Measurements from ENCODE around the gene ABCA10. TPM values are rescaled to one million over a fixed set of nuclear protein-coding genes. Genes with fewer than 3 reads are reported as not detected.

The ABCA10 gene
- total and polyA plus RNA-seq, 2 experiments from 2014 or later, result not detected

- TF ChIP-seq POLR2AphosphoS5 (IDR thresholded peaks at IDR 0.05; ENCODE audit: low read depth) (no peak), STAT1 (IDR thresholded peaks at IDR 0.05; ENCODE audit: unreplicated experiment) (no peak), CREB1 (CRISPR knock-in tag; IDR thresholded peaks at IDR 0.05; ENCODE audit: low read depth) (no peak), EZH2phosphoT487 (IDR thresholded peaks at IDR 0.05; ENCODE audit: unreplicated experiment) (no peak), ZNF114 (CRISPR knock-in tag; IDR thresholded peaks at IDR 0.05) (no peak), ETS1 (IDR thresholded peaks at IDR 0.05) (no peak), EZH2 (IDR thresholded peaks at IDR 0.05; ENCODE audit: low read depth, unreplicated experiment) (no peak), ZNF331 (CRISPR knock-in tag; IDR thresholded peaks at IDR 0.05; ENCODE audit: low read depth) (no peak), NANOG (IDR thresholded peaks at IDR 0.05; ENCODE audit: borderline replicate concordance) (no peak), JUNB (IDR thresholded peaks at IDR 0.05; ENCODE audit: unreplicated experiment) (no peak)
- TF ChIP-seq, protein P1, sequence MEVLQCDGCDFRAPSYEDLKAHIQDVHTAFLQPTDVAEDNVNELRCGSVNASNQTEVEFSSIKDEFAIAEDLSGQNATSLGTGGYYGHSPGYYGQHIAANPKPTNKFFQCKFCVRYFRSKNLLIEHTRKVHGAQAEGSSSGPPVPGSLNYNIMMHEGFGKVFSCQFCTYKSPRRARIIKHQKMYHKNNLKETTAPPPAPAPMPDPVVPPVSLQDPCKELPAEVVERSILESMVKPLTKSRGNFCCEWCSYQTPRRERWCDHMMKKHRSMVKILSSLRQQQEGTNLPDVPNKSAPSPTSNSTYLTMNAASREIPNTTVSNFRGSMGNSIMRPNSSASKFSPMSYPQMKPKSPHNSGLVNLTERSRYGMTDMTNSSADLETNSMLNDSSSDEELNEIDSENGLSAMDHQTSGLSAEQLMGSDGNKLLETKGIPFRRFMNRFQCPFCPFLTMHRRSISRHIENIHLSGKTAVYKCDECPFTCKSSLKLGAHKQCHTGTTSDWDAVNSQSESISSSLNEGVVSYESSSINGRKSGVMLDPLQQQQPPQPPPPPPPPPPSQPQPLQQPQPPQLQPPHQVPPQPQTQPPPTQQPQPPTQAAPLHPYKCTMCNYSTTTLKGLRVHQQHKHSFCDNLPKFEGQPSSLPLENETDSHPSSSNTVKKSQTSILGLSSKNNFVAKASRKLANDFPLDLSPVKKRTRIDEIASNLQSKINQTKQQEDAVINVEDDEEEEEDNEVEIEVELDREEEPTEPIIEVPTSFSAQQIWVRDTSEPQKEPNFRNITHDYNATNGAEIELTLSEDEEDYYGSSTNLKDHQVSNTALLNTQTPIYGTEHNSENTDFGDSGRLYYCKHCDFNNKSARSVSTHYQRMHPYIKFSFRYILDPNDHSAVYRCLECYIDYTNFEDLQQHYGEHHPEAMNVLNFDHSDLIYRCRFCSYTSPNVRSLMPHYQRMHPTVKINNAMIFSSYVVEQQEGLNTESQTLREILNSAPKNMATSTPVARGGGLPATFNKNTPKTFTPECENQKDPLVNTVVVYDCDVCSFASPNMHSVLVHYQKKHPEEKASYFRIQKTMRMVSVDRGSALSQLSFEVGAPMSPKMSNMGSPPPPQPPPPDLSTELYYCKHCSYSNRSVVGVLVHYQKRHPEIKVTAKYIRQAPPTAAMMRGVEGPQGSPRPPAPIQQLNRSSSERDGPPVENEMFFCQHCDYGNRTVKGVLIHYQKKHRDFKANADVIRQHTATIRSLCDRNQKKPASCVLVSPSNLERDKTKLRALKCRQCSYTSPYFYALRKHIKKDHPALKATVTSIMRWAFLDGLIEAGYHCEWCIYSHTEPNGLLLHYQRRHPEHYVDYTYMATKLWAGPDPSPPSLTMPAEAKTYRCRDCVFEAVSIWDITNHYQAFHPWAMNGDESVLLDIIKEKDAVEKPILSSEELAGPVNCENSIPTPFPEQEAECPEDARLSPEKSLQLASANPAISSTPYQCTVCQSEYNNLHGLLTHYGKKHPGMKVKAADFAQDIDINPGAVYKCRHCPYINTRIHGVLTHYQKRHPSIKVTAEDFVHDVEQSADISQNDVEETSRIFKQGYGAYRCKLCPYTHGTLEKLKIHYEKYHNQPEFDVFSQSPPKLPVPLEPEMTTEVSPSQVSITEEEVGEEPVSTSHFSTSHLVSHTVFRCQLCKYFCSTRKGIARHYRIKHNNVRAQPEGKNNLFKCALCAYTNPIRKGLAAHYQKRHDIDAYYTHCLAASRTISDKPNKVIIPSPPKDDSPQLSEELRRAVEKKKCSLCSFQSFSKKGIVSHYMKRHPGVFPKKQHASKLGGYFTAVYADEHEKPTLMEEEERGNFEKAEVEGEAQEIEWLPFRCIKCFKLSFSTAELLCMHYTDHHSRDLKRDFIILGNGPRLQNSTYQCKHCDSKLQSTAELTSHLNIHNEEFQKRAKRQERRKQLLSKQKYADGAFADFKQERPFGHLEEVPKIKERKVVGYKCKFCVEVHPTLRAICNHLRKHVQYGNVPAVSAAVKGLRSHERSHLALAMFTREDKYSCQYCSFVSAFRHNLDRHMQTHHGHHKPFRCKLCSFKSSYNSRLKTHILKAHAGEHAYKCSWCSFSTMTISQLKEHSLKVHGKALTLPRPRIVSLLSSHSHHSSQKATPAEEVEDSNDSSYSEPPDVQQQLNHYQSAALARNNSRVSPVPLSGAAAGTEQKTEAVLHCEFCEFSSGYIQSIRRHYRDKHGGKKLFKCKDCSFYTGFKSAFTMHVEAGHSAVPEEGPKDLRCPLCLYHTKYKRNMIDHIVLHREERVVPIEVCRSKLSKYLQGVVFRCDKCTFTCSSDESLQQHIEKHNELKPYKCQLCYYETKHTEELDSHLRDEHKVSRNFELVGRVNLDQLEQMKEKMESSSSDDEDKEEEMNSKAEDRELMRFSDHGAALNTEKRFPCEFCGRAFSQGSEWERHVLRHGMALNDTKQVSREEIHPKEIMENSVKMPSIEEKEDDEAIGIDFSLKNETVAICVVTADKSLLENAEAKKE (CRISPR knock-in tag; IDR thresholded peaks at IDR 0.05), result no peak
- TF ChIP-seq, protein P2, sequence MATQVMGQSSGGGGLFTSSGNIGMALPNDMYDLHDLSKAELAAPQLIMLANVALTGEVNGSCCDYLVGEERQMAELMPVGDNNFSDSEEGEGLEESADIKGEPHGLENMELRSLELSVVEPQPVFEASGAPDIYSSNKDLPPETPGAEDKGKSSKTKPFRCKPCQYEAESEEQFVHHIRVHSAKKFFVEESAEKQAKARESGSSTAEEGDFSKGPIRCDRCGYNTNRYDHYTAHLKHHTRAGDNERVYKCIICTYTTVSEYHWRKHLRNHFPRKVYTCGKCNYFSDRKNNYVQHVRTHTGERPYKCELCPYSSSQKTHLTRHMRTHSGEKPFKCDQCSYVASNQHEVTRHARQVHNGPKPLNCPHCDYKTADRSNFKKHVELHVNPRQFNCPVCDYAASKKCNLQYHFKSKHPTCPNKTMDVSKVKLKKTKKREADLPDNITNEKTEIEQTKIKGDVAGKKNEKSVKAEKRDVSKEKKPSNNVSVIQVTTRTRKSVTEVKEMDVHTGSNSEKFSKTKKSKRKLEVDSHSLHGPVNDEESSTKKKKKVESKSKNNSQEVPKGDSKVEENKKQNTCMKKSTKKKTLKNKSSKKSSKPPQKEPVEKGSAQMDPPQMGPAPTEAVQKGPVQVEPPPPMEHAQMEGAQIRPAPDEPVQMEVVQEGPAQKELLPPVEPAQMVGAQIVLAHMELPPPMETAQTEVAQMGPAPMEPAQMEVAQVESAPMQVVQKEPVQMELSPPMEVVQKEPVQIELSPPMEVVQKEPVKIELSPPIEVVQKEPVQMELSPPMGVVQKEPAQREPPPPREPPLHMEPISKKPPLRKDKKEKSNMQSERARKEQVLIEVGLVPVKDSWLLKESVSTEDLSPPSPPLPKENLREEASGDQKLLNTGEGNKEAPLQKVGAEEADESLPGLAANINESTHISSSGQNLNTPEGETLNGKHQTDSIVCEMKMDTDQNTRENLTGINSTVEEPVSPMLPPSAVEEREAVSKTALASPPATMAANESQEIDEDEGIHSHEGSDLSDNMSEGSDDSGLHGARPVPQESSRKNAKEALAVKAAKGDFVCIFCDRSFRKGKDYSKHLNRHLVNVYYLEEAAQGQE (IDR thresholded peaks at IDR 0.05; ENCODE audit: unreplicated experiment), result no peak
- TF ChIP-seq, protein P3, sequence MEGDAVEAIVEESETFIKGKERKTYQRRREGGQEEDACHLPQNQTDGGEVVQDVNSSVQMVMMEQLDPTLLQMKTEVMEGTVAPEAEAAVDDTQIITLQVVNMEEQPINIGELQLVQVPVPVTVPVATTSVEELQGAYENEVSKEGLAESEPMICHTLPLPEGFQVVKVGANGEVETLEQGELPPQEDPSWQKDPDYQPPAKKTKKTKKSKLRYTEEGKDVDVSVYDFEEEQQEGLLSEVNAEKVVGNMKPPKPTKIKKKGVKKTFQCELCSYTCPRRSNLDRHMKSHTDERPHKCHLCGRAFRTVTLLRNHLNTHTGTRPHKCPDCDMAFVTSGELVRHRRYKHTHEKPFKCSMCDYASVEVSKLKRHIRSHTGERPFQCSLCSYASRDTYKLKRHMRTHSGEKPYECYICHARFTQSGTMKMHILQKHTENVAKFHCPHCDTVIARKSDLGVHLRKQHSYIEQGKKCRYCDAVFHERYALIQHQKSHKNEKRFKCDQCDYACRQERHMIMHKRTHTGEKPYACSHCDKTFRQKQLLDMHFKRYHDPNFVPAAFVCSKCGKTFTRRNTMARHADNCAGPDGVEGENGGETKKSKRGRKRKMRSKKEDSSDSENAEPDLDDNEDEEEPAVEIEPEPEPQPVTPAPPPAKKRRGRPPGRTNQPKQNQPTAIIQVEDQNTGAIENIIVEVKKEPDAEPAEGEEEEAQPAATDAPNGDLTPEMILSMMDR (conservative IDR thresholded peaks at IDR 0.05; ENCODE audit: low read depth in 2 of 2), result no peak
- H3K27ac Mint-ChIP-seq, result no peak overlapping the region
- Histone ChIP-seq H3K4me2 (no peak overlapping the region), H3K27ac (ENCODE audit: low read depth) (no peak overlapping the region), H3K4me3 (no peak overlapping the region), H3K27me3 (ENCODE audit: insufficient read depth) (no peaks in the 10 kb centered on the region), H3F3A (replicated peaks; ENCODE audit: low read depth) (no peaks in the 10 kb centered on the region), H2AFZ (no peak overlapping the region), H4K20me1 (replicated peaks; ENCODE audit: insufficient read depth) (no peaks in the 10 kb centered on the region), H3K36me3 (ENCODE audit: insufficient read depth) (no peaks in the 10 kb centered on the region), H3K9me2 (ENCODE audit: insufficient read depth) (no peaks in the 10 kb centered on the region), H3K79me2 (replicated peaks; ENCODE audit: insufficient read depth) (no peaks in the 10 kb centered on the region), H3K4me1 (ENCODE audit: insufficient read depth) (no peaks in the 10 kb centered on the region; the same call in 1 of the 2 replicates)
- no peaks in the 10 kb centered on the region for H3K4me1 Mint-ChIP-seq
- DNase-seq (ENCODE audit: low spot score) (no peak), ATAC-seq (no peak)
- H3K9me3 Mint-ChIP-seq, result no peaks in the 10 kb centered on the region
- no peak overlapping the region for H3K4me3 Mint-ChIP-seq
- H3K27me3 Mint-ChIP-seq (ENCODE audit: insufficient read depth, low read depth, poor library complexity), result no peaks in the 10 kb centered on the region
- no peaks in the 10 kb centered on the region for H3K36me3 Mint-ChIP-seq (ENCODE audit: low read depth)
Measured at GRCh38 chr17:69220098-69220497, 8.5 kb downstream of the ABCA10 start.
